GM18505 (cell line): ENCODE results near the gene SND1.

Experiments used
- ATAC-seq: cut with Tn5 transposase; IDR thresholded peaks from one replicate; pipeline ENCODE4 v1.9.1; 2021; ENCODE audit not compliant: unreplicated experiment
- POLR2A ChIP-seq: IDR thresholded peaks from 4 replicates; pipeline ENCODE4 v1.6.1; 2011; ENCODE audit warnings: borderline replicate concordance; ENCODE audit not compliant: insufficient read depth, insufficient read length; ENCODE audit errors: extremely low read depth

Gene SND1

DNA sequence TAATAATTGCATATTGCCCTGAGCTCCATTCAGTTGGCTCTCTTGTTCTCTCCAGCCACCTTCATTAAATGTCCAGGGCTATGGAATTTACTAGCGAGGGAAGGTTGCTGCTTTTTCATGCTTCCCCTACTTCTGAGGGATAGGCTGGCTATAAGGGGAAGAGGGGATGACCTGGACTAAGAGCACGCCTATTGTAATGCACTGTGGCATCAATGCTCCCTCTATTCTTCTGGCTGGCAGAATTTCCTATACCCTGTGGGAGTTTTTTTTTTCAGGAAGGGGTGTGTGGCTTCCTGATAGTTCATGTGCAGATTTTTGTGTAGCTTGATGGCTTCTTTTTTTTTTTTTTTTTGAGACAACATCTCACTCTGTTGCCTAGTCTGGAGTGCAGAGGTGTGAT is 155.8 kb downstream of the SND1 start:
- no peak for TF ChIP-seq POLR2A
- no peak for ATAC-seq

DNA sequence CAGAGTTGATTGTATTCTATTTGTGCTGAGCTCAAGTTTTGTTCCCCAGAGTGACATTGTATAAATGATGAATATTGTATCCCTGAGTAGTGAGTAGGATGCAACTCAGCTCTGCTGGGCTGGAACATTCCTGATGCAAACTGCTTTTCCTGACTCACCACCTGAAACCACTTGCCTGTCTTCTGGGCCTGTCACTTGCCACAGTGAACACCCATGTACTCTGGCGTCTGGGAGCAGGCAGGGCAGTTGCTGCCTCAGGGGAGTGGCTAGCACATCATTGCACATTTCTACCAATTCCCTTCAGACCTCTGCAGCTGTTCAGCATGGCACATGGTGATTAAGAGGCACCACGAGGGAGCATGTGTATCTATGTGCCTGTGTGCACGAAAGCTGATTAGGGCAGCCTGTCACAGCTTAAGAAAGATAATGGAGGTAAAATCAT is 157.3 kb downstream of the SND1 start:
- TF ChIP-seq POLR2A: no peak
- ATAC-seq: no peak

DNA sequence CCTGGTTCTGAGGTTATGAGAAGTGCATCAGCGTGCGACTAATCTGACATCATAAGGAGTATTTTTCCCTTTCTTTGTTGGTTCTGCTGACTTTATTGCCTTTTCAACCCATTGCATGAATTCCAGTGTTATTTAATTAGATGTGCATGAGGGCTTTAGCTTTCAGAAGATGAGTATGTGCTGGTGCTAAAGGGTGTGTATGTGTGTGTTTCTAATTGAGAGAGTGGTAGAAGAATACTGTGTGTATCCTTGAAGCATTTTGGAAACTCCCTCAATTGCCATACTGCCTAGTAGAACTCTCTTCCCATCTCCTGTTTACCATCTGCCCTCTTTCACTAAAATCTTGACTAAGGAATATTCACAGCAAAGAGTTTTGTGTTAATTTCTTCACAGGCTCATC is 158.1 kb downstream of the SND1 start:
- ATAC-seq: no peak
- TF ChIP-seq POLR2A: no peak

DNA sequence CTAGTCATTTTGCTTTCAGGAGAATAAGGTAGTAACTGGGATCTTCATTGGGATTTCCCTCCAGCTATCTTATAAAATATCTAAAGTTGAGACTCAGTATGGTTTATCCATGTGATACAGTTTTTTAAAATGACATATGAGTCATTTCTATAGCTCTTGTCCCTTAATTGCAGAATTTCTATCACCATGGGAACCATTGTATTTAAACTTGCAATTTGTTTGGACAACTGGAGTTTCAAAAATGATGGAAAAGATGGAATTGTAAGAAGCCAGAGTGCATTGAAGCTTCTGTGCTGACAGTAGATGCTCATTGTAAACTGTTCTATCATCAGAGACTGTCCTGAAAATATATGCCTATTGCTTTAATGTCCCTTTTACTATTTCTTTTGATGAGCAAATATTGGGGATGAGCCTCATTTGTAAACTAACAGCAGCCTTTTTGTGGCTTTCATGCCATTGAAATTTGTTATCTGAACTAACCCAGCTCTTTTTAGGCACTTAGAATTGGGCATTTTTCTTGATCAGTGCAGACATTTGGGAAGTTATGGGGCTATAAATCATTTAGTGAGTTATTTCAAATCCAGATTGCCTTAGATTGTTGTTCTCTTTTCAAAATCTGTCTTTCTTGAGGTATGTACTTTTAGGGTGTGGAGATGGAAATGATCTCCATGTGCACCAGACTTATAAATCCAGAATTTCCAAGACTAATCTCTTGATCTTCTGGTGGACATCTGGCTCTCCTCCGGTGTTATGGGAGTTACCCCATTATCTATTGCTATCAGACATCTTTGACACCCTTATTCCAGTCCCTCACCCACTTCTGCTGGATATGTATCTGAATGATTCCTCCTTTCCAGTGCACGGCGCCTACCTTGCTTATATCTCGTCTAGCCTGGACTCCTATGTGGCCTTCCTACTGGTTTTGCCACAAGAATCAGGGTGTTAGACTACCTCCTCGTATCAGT is 159.0 kb downstream of the SND1 start:
- no peak for TF ChIP-seq POLR2A
- no peak for ATAC-seq

DNA sequence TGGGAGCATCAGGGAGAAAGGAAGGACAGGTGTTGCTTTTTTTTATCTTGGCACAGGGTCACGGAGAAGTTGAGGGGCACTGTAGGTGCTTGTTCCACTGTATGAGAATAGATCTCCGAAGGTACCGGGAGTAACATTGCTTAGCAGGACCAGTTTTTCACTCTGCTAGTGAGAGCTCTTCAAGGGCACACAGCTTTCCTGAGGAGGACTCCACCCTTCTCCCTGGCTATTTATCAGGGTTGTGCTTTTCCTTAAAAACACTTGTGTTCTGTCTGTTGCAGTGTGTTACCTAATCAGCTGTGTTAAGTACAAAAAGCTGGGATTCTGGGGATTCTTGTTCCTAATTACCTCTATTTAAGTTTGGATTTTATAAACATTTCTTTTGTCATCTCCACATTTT is 160.5 kb downstream of the SND1 start:
- TF ChIP-seq POLR2A: no peak
- no peak for ATAC-seq

DNA sequence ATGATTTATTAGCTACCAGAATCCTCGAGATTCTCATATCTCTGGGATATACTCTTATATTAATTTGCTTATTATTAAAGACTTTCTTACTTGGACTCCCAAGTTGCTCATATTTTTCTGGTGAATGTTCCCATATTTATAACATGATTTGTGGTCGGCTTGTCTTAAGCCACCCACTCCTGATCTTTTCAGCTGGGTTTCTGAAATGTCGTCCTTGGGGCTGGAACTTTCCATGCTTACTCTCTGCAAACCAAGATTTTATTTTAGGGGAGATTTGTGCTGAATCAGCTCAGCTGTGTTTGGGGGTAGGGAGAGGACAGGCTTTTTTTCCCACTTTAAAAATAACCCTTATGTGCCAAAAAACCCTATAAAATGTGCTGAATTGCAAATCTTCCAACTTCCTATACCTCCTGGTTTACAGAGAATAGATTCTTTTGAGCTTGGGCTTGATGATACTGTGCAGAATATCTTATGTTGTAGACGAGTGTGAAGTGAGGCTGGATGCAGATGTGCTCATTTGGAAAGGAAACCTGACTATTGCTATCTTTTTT is 162.1 kb downstream of the SND1 start:
- no peak for ATAC-seq
- no peak for TF ChIP-seq POLR2A

DNA sequence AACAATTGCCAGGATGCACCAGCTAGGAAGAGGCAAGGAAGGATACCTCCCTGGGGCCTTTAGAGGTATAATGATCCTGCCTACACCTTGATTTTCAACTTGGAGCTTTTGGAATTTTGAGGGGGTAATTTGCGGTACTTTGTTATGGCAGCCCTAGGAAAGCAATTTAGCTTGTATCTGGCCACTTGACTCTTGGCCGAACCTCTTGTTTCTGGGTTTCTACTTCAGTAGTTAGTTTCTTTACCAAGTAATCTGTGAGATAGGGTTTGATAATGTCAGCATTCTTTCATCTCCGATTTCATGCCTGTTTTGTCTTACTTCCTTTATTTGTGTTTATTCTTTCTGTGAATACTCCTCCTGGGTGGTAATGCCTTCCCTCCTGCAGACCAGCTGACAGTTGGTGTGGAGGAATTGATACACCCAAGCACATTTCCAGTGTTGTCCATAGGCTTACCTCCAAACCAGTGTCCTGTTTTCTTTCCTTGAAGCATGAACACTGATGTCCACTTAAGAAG is 163.7 kb downstream of the SND1 start:
- no peak for TF ChIP-seq POLR2A
- ATAC-seq: no peak

DNA sequence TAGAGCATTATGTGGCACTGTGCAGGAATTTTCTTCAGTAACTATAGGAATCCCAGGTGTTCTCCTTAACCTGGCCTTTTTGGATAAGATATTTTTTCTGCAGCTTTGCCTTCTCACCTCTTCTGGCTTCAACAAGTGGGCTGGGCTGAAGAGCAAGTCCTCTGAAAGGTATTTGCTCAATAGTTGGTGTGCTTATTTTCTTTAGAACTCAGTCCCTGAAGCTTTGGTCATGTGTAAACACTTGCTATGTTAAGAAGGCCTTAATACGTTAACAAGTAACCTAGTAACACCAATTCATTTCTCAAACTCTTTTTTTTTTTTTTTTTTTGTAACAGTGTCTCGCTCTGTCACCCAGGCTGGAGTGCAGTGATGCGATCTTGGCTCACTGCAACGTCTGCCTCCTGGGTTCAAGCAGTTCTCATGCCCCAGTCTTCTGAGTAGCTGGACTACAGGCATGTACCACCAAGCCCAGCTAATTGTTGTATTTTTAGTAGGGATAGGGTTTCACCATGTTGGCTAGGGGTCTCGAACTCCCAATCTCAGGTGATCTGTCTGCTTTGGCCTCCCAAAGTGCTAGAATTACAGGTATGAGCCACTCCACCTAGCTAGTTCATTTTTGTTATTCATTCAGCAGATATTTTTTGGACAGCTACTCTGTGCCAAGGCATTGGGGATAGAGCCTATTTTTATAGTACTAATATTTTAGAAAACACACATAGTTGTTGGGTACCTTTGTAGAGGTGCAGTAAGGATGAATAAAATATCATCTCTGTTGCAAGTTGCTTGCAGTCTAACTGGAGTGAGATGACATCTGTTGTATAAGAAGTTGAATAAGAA is 164.6 kb downstream of the SND1 start:
- ATAC-seq: no peak
- no peak for TF ChIP-seq POLR2A

DNA sequence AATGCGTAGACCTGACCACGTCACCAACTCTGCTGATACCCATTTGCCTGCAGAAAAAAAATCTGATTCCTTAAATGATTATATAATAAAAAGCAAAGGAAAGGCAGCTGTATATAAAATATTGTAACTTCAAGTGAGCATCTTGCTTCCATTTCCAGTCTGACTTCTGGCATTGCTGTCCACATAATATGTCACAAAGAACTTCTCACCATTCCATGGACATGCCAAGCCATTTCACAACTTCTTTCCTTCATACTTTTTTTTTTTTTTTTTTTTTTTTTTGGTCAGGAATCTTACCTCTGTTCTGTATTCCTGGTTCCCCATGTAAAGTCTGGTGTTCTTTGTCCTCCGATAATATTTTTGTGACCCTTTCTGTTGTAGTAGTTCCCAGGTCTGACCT is 165.5 kb downstream of the SND1 start:
- no peak for TF ChIP-seq POLR2A
- no peak for ATAC-seq

DNA sequence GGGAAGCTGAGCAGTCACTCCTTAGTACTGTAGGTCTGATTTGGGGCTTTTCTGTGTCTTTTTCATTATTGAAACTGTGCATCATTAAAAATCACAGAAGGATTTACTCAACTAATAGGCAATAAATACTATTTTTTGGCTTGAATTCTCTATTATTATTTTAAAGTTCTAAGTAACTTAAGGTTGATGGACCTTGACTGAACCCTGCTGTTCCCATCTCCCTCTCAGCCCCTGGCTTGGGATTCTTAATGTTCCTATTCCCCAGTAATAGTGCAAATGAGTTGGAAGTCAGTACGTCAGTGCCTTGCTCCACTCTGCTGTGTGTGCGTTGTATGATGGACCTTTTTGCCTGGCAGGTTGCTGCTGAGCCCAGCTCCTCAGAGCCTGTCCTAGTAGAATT is 166.3 kb downstream of the SND1 start:
- no peak for ATAC-seq
- no peak for TF ChIP-seq POLR2A

DNA sequence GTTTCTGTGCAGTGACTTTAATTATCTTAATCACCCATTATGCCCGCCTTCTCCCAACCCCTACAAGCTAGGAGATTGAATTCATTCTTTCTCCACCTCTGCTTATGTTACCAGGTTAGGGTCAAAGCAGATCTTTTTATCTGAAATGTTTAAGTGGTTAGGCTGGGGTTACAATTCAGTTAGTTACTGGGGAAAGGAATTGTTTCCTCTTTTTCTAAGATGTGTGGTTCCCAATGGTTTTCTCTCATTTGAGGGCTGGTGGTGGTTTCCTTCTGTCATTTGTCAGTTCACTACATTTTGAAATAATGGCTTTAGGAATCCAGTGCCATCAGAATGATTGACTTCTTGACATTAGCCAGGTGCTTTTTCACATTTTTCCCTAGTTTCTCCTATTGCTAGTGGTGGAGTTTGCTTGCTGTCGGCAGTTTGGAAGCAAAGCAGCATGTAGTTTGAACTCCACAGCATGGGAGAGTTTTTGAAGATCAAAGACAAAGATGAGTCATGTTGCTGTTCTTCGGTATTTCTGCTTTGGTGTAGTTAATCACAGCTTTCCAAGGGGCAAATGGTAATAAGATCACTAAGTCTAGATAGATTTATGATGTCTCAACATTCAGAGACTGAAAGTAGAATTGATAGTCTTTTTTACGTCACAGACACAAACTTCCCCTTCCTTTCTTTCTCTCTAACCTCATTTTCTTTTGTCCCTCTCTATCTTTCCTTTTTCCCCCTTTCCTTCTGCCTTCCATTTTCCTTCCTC is 168.2 kb downstream of the SND1 start:
- ATAC-seq: no peak
- no peak for TF ChIP-seq POLR2A

DNA sequence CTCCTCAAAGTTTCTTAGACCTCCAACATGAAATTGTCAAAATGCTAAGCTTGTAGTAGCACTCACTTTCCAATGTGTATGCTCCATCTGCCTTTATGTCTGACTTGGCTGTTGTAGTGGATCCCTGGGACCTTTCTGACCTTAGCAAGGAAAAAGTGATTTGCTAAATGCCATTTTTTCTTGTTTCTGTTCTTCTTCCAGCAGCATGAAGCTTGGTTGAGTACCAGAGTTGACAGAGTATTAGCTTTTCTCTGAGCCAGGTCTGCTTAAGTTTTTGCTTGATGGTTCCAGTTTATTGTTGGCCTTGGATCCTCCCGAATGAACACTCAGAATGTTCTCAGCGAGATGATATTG is 168.7 kb downstream of the SND1 start:
- ATAC-seq: no peak

DNA sequence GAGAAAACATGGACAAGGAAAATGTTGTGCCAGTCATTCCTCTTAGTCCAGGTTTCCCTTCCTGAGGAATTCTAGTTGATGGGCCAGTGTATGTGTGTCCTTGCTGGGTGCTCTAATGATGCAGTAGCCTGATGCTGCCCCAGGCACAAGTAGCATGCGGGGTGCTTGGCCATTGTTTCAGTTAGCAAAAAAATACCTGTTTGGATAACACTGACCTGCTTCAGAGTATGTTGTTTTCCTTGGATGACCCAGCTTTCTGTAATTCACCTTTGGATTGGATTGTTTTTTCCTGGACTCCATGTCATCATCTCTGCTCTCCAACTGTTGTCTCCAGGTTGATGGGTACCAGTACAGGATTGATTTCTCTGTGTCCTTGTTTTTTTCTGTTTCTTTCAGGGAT is 169.2 kb downstream of the SND1 start:
- TF ChIP-seq POLR2A: no peak
- ATAC-seq: no peak

More for the DNA sequence above, 168.7 kb downstream of the SND1 start:
- TF ChIP-seq POLR2A: no peak
